GM18861 (cell line): ENCODE data around the gene PARN.

ENCODE experiments used
- ATAC-seq: cut with Tn5 transposase; IDR thresholded peaks from one replicate; pipeline ENCODE4 v1.9.1; 2021; ENCODE audit not compliant: unreplicated experiment

PARN gene

GRCh38 chr16:14475370-14476139 is 154.5 kb downstream of the PARN start:
- no peak for ATAC-seq

DNA sequence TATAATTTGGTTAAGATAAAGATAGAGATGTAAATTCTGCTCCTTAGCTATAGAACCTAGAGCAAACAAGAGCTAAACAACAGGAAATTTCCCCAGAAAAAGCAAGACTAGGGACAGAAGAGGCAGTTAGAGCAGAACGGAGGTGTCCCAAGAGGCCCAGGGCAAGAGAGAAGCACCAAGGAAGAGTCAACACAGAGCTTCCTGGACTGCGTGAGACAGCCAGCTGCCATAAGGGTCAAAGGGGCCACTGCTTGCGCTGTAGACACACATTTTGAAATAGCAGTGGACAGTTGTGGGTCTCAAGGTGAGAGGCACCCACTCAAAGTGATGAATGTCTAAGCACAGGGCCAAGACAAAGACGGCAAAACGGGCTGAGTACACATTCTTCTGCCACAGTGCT is 156.6 kb downstream of the PARN start:
- ATAC-seq, result no peak

DNA sequence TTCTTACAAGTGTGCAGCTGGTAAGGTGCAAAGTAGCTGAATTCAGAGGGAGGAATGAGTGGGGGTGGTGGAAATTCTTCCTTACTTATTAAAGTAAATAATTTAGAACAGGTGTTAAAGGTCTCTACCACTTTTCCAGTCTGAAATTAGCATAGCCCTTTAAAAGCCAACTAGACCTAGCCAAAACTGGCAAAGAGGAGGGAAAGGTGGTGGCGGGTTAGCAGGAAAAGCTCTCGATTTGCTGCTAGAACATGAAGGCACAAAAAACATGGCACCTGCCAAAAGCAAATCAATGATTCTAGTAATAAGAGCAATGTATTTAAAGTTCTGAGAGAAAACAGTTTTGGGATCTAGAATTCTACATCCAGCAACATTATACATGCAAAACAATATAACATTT is 157.7 kb downstream of the PARN start:
- ATAC-seq, result no peak

DNA sequence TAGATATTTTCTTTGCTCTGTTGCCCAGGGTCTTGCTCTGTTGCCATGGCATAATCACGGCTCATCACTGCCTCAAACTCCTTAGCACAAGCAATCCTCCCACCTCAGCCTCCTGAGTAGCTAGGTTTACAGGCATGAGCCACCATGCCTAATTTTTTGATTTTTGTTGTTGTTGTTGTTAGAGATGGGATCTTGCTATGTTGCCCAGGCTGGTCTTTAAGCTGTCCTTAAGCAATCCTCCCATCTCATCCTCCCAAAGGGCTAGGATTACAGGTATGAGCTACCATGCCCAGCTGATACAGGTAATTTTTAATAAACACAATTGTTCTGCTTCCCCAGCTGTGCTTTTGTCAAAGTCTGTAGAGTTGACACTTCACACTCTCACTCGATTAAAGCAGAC is 159.3 kb downstream of the PARN start:
- no peak for ATAC-seq

GRCh38 chr16:14465799-14466198 is 164.3 kb downstream of the PARN start:
- ATAC-seq, result no peak

DNA sequence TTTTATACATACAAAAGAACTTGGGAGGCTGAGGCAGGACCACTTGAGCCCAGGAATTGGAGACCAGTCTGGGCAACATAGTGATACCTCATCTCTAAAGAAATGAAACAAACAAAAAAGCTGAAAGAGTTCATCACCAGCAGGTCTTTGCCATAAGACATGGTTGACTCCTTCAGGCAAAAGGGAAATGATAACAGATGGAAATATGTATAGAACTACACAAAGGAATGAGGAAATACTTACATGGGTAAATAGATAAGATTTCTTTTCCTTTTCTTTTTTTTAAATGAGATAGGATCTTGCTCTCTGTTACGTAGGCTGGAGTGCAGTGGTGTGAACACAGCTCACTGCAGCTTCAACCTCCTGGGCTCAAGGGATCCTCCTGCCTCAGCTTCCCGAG is 165.3 kb downstream of the PARN start:
- ATAC-seq, result no peak

DNA sequence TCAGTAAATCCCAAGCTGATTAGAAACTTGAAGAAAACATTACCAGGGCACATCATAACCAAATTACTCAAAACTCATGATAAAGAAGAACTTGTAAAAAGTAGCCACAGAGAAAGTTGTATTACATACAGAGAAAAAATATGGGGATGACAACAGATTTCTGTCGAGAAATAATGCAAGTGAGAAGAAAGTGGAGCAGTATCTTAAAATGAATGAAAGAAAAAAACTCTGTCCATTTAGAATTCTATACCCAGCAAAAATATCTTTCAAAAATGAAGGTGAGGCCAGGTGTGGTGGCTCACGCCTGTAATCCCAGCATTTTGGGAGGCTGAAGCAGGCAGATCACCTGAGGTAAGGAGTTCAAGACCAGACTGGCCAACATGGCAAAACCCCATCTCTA is 165.9 kb downstream of the PARN start:
- ATAC-seq, result no peak

DNA sequence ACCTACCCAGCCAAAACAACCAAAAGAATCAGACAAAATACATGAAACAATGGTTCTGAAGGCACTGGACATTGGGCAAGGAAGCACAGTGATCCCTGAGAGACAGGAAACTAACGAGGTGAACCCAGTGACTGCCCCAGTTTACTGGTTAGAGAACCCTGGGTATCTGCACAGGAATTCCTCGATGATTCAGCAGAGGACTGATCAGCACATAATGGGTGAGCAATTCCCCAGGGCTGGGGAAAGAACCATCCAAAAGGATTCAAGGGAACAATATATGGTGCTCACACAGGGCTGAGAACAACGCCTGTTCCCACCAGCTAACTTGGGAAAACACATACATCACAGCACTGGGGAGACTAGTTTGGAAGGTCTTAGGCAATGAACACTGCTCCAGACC is 167.2 kb downstream of the PARN start:
- ATAC-seq, result no peak

DNA sequence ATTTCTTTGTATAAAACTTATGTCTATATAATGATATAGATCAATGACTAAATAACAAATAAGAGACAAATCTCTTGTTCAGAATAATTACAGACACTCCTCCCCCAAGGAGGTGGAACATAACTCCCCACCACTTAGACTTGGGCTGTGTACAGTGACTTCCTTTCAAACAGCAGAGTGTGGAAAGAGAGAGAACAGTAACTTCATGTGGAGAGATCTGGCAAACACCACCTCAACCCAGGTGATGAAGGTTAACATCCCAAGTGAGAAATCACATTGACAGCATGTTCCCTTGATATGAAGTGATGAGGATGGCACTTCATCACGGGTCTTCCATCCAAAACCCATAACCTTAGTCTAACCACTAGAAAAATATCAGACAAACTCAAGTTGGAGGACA is 169.3 kb downstream of the PARN start:
- no peak for ATAC-seq

DNA sequence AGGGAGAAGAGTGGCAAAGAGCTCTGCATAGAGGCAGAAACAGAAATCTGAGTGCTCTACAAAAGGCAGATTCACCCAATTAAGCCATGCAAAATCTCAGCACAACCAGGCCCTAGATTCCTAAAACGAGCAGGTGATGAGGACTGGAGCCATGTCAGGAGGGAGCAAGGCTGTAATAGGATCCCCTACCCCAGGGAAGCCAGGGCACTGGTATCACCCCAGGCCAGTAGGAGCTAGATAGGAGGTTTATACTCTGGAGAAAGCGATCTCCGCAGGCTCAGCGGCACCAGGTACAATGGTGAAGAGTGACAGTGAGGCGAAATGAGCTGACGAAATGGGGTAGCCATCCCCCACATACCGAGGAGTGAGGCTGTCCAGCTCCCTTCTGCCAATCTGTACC is 171.5 kb downstream of the PARN start:
- no peak for ATAC-seq

DNA sequence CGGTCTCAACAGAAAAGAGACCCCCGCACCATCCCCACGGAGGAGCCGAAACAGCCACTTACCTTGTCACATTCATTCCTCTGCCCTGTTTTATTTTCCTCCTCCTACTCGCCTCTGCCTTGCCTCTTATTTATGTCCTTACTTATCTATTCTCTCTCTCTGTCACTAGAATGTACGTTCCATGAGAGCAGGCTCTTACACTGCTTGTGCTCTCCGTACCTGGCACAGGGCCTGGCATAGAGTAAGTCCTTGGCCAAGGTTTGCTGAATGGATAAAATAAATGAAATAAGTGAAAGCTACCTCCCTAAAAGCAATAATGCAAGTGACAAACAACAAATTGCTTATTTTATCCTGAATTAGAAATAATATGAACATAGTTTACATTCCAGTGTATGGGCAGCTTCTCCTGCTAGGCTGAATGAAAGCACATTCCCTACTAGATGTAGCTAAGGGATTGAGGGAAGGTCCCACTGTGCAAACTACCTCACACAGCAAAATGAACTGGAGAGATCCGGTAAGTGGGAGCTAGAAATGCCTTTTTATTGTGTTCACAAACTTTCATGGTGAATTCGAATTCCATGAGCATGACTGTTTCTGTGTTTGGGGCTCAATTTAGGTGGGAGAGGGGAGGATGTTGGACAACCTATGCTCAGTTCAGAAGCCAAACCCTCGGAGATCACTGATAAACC is 173.1 kb downstream of the PARN start:
- ATAC-seq, result no peak

GRCh38 chr16:14455573-14455972 is 174.5 kb downstream of the PARN start:
- ATAC-seq, result no peak

GRCh38 chr16:14454391-14454790 is 175.7 kb downstream of the PARN start:
- ATAC-seq, result no peak

GRCh38 chr16:14452066-14452465 is 178.0 kb downstream of the PARN start:
- ATAC-seq, result no peak

DNA sequence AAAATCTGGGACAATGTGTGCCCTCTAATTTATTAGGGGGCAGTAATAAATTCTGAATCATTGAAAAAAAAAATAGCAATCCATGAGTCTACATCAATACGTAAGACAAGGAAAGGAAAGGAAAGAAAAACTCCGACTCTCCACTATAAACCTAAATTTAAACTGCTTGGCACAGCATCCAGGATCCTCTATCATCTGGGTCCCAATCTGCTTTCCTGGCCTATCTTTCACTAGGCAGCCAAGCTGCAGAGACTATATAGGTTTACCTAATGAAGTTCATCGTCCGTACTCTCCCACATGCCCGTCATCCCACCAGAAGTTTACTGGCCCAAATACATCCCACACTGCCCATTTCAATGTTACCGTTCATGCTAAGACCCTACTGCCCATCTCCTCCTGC is 179.2 kb downstream of the PARN start:
- no peak for ATAC-seq

DNA sequence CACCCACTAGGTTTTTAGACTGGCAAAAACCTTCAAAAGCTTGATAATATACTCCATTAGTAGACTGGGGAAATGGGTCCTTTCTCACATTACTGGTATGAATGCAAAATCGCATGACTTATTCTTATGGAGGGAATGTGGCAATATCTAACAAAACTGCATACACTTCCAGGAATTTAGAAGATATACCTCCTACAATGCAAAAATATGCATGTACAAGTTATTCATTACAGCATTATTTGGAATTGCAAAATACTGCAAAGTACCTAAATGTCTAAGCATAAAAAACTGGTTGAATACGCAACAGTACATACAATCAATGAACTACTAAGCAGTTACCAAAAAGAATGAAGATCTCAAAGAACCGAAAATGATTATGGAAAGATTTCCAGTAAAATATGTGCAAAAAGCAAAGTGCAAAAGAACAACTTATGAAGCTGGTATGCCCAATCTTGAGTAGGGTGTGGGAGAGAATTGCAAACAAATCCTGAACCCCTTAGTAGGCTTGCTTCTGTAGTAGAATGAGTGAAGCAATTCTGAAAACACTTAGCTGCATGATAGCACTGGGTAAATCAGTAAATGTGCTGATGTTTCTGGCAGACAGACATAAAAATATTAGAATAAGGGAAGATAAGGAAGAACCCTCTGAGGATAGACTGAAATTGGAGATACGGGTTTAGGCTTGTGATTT is 180.1 kb downstream of the PARN start:
- no peak for ATAC-seq

GRCh38 chr16:14449334-14449733 is 180.7 kb downstream of the PARN start:
- no peak for ATAC-seq

DNA sequence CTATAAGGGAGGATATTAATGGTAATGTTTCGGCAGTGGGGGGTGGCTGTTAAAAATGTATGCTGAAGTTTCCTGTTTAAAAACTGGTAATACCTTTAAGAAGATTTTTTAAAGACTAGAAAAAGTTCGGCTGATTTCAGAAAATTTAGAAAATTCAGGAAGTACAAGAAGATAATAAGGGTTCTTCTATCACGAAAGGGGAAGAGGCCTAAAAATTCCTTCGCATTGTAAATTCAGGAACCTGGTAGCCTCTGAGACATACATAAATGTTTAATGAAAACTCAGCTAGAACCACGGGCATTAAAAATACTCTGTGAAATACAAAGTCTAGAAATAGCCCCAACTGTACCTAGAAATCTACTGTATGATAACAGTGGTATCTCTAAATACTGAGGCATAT is 181.2 kb downstream of the PARN start:
- no peak for ATAC-seq

- no peak for ATAC-seq
Observed at GRCh38 chr16:14447783-14448182, 182.3 kb downstream of the PARN start.

- ATAC-seq, result no peak
Observed at GRCh38 chr16:14446796-14447195, 183.3 kb downstream of the PARN start.

- no peak for ATAC-seq
Observed at GRCh38 chr16:14445937-14446715, 183.9 kb downstream of the PARN start.
